HEK293 (cell line): ENCODE results near the gene IL17C.

ENCODE experiments used
- ZNF10 ChIP-seq: fragments of 450-650 bp; formaldehyde crosslinking; IDR thresholded peaks from 2 replicates; pipeline ENCODE4 v1.5.1; 2017; ENCODE audit warnings: missing biosample characterization, missing genetic modification characterization
- ZNF140 ChIP-seq: fragments of 450-650 bp; formaldehyde crosslinking; IDR thresholded peaks from 2 replicates; pipeline ENCODE4 v1.5.1; 2016; ENCODE audit warnings: missing biosample characterization, missing genetic modification characterization
- ZNF426 ChIP-seq: fragments of 450-650 bp; formaldehyde crosslinking; IDR thresholded peaks from 2 replicates; pipeline ENCODE4 v1.5.1; 2017; ENCODE audit warnings: missing biosample characterization, missing genetic modification characterization, mild to moderate bottlenecking, inconsistent platforms, moderate library complexity
- TF ChIP-seq, protein P1 (sequence below): fragments of 450-650 bp; formaldehyde crosslinking; IDR thresholded peaks from 2 replicates; pipeline ENCODE4 v1.5.1; 2016; ENCODE audit warnings: missing biosample characterization, missing genetic modification characterization

GRCh38 chr16:88619859-88620815 lies 18.2 kb upstream of the IL17C start:
- TF ChIP-seq ZNF10 (tag by site-specific recombination): no peak
- TF ChIP-seq, protein P1, sequence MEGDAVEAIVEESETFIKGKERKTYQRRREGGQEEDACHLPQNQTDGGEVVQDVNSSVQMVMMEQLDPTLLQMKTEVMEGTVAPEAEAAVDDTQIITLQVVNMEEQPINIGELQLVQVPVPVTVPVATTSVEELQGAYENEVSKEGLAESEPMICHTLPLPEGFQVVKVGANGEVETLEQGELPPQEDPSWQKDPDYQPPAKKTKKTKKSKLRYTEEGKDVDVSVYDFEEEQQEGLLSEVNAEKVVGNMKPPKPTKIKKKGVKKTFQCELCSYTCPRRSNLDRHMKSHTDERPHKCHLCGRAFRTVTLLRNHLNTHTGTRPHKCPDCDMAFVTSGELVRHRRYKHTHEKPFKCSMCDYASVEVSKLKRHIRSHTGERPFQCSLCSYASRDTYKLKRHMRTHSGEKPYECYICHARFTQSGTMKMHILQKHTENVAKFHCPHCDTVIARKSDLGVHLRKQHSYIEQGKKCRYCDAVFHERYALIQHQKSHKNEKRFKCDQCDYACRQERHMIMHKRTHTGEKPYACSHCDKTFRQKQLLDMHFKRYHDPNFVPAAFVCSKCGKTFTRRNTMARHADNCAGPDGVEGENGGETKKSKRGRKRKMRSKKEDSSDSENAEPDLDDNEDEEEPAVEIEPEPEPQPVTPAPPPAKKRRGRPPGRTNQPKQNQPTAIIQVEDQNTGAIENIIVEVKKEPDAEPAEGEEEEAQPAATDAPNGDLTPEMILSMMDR: no peak
- no peak for TF ChIP-seq ZNF426
- no peak for TF ChIP-seq ZNF140 (tag by site-specific recombination)
